Measurements from ENCODE around the gene CRX. TPM values are rescaled to one million over a fixed set of nuclear protein-coding genes. Genes with fewer than 3 reads are reported as not detected.
A peak's percentile ranks its signal among the peaks of the same experiment; 100 is the strongest.
"Not testable (repeated sequence)": the region's sequence is repeated elsewhere in the genome, so short reads cannot be mapped to it uniquely, and the experiment has no call there.

The CRX gene
- total and polyA plus RNA-seq, 2 donors = under 0.01 to 0.05 TPM

DNA sequence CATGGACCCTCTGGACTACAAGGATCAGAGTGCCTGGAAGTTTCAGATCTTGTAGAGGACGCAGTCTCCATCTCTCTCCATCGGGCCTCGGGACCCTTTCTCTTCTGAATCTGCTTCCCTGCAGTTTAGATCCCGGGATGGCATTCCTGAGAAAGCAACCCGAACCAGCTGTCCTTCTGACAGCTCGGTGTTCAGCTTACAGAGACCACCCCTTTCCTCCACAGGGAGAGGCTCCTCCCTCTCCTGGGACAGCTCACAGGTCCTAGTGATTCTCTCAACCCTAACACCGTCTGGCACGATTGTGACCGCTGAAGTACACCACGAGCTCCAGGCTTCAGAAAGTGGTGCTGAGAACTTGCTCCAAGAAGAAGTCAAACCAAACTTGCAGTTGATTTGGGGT is 18.2 kb downstream of the CRX start:
- Histone ChIP-seq H3K4me3 (ENCODE audit: low read length in 2 of 2) (no peak overlapping the region), H3K9me3 (ENCODE audit: control insufficient read depth in 2 of 2, insufficient read depth in 1 of 2, low read length in 1 of 2) (no peaks in the 10 kb centered on the region), H3K4me1 (ENCODE audit: control insufficient read depth in 2 of 2, insufficient read depth in 2 of 2, low read length in 2 of 2) (no peaks in the 10 kb centered on the region), H3K27ac (ENCODE audit: low read depth in 1 of 2, low read length in 1 of 2) (no peak overlapping the region), H3K27me3 (ENCODE audit: control insufficient read depth in 2 of 2, insufficient read depth in 1 of 2, low read length in 1 of 2) (no peaks in the 10 kb centered on the region), H3K36me3 (ENCODE audit: control insufficient read depth in 2 of 2, insufficient read depth in 2 of 2, low read length in 1 of 2) (no peaks in the 10 kb centered on the region)
- 50% methylated on average over 10 of the region's 10 CpGs for WGBS
- DNase-seq (ENCODE audit: low read depth in 6 of 9, low spot score in 9 of 9) = no peak

DNA sequence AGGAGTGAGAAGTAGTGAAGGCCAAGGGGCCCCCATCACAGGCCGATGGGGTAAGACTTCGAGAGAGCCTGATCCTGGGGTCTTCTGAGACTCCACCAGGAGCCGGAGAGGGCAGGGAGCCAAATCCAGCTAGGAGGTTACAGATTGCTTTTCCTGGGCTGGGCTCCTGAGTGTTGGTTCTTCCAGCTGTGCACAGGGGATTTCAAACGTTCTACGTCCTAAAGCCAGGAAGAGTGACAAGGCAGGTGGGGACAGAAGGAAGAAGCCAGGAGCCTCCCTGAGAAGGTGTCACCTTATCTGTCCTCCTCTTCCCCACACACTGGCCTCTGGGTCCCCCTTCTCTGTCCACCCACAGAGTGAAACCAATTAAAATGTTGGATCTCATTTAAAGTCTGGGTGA is 21.2 kb downstream of the CRX start:
- H3K27me3 ChIP-seq (ENCODE audit: control insufficient read depth in 2 of 2, insufficient read depth in 1 of 2, low read length in 1 of 2) = no peaks in the 10 kb centered on the region
- 78% methylated on average over 5 of the region's 5 CpGs for WGBS

GRCh38 chr19:47848425-47848822 is 26.7 kb downstream of the CRX start:
- WGBS = 70% methylated on average over 10 of the region's 10 CpGs

More for the DNA sequence above, 21.2 kb downstream of the CRX start:
- Histone ChIP-seq H3K4me1 (ENCODE audit: control insufficient read depth in 2 of 2, insufficient read depth in 2 of 2, low read length in 2 of 2) (no peaks in the 10 kb centered on the region), H3K4me3 (ENCODE audit: low read length in 2 of 2) (no peak overlapping the region), H3K36me3 (ENCODE audit: control insufficient read depth in 2 of 2, insufficient read depth in 2 of 2, low read length in 1 of 2) (no peaks in the 10 kb centered on the region), H3K9me3 (ENCODE audit: control insufficient read depth in 2 of 2, insufficient read depth in 1 of 2, low read length in 1 of 2) (no peaks in the 10 kb centered on the region), H3K27ac (ENCODE audit: low read depth in 1 of 2, low read length in 1 of 2) (no peak overlapping the region)
- no peak for DNase-seq (ENCODE audit: low read depth in 6 of 9, low spot score in 9 of 9)

DNA sequence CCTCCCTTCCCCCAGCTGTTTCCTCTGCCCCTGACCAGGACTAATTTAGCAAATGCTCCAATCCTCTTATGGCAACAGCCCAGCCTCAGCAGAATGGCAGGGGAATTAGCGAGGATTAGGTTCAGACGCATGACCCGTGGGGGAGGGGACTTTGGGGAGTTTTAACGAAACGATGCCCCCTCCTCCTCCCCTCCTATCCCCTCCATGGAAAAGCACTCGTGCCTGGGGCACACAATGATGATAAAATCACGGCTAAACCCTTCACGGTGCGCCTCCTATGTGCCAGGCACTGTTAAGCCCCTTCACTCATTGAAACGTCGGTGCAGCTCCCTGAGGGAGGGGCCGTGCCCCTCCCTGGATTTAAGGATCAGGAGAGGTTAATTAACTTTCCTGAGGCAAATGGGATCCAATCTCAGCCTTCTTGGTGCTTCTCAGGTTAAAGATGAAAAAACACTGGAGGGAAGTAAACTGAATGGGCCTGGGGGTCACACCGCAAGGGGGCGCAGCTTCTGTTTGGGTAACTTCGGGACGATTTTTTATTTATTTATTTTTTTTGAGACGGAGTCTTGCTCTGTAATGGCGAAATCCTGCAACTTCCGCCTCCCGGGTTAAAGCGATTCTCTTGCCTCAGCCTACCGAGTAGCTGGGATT is 27.2 kb downstream of the CRX start:
- Histone ChIP-seq H3K27me3 (ENCODE audit: control insufficient read depth in 2 of 2, insufficient read depth in 1 of 2, low read length in 1 of 2) (peaks cover 6 to 33% of the 10 kb centered on the region in 2 donors), H3K36me3 (ENCODE audit: control insufficient read depth in 2 of 2, insufficient read depth in 2 of 2, low read length in 1 of 2) (no peaks in the 10 kb centered on the region), H3K9me3 (ENCODE audit: control insufficient read depth in 2 of 2, insufficient read depth in 1 of 2, low read length in 1 of 2) (no peaks in the 10 kb centered on the region), H3K4me1 (ENCODE audit: control insufficient read depth in 2 of 2, insufficient read depth in 2 of 2, low read length in 2 of 2) (no peaks in the 10 kb centered on the region), H3K4me3 (ENCODE audit: low read length in 2 of 2) (no peak overlapping the region), H3K27ac (ENCODE audit: low read depth in 1 of 2, low read length in 1 of 2) (no peak overlapping the region)
- DNase-seq (ENCODE audit: low read depth in 6 of 9, low spot score in 9 of 9) = peak in 1 of 9 donors; percentile 6
- WGBS = 10% methylated on average over 22 of the region's 22 CpGs

More at GRCh38 chr19:47848425-47848822, 26.7 kb downstream of the CRX start:
- Histone ChIP-seq H3K4me1 (ENCODE audit: control insufficient read depth in 2 of 2, insufficient read depth in 2 of 2, low read length in 2 of 2) (no peaks in the 10 kb centered on the region), H3K27me3 (ENCODE audit: control insufficient read depth in 2 of 2, insufficient read depth in 1 of 2, low read length in 1 of 2) (peaks cover 6 to 33% of the 10 kb centered on the region in 2 donors), H3K9me3 (ENCODE audit: control insufficient read depth in 2 of 2, insufficient read depth in 1 of 2, low read length in 1 of 2) (no peaks in the 10 kb centered on the region), H3K4me3 (ENCODE audit: low read length in 2 of 2) (no peak overlapping the region), H3K36me3 (ENCODE audit: control insufficient read depth in 2 of 2, insufficient read depth in 2 of 2, low read length in 1 of 2) (no peaks in the 10 kb centered on the region), H3K27ac (ENCODE audit: low read depth in 1 of 2, low read length in 1 of 2) (no peak overlapping the region)
- DNase-seq (ENCODE audit: low read depth in 6 of 9, low spot score in 9 of 9) = no peak

- no peak for DNase-seq (ENCODE audit: low read depth in 6 of 9, low spot score in 9 of 9)
- peaks cover 6 to 33% of the 10 kb centered on the region in 2 donors for H3K27me3 ChIP-seq (ENCODE audit: control insufficient read depth in 2 of 2, insufficient read depth in 1 of 2, low read length in 1 of 2)
These were observed 31.3 kb downstream of the CRX start for GRCh38 chr19:47853003-47853402.

DNA sequence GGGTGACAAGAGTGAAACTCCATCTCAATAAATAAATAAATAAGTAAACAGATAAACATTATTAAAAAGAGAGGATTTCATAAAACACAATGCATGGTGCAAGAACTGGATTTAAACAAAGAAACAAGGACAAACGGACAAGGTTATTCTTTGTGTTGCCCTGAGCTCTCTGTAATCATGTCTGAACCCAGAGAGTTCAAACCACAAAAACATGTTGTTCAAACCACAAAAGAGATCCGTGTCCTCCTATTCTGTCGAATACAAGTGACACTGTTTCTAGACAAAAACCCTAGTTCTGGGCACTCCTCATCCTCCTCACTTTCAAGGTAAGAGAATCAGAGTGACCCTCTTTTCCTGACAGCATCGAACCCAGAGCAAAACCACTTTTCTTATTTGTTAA is 32.7 kb downstream of the CRX start:
- Histone ChIP-seq H3K4me3 (ENCODE audit: low read length in 2 of 2) (no peak overlapping the region), H3K36me3 (ENCODE audit: control insufficient read depth in 2 of 2, insufficient read depth in 2 of 2, low read length in 1 of 2) (no peaks in the 10 kb centered on the region), H3K9me3 (ENCODE audit: control insufficient read depth in 2 of 2, insufficient read depth in 1 of 2, low read length in 1 of 2) (no peaks in the 10 kb centered on the region), H3K27ac (ENCODE audit: low read depth in 1 of 2, low read length in 1 of 2) (no peak overlapping the region), H3K4me1 (ENCODE audit: control insufficient read depth in 2 of 2, insufficient read depth in 2 of 2, low read length in 2 of 2) (no peaks in the 10 kb centered on the region), H3K27me3 (ENCODE audit: control insufficient read depth in 2 of 2, insufficient read depth in 1 of 2, low read length in 1 of 2) (peaks cover 2 to 20% of the 10 kb centered on the region in 2 donors)
- no peak for DNase-seq (ENCODE audit: low read depth in 6 of 9, low spot score in 9 of 9)
- 29% methylated on average over 4 of the region's 4 CpGs for WGBS

More at GRCh38 chr19:47853003-47853402, 31.3 kb downstream of the CRX start:
- Histone ChIP-seq H3K4me3 (ENCODE audit: low read length in 2 of 2) (no peak overlapping the region), H3K36me3 (ENCODE audit: control insufficient read depth in 2 of 2, insufficient read depth in 2 of 2, low read length in 1 of 2) (no peaks in the 10 kb centered on the region), H3K27ac (ENCODE audit: low read depth in 1 of 2, low read length in 1 of 2) (no peak overlapping the region), H3K9me3 (ENCODE audit: control insufficient read depth in 2 of 2, insufficient read depth in 1 of 2, low read length in 1 of 2) (no peaks in the 10 kb centered on the region), H3K4me1 (ENCODE audit: control insufficient read depth in 2 of 2, insufficient read depth in 2 of 2, low read length in 2 of 2) (no peaks in the 10 kb centered on the region)
- WGBS = 78% methylated on average over 5 of the region's 5 CpGs

- H3K27me3 ChIP-seq (ENCODE audit: control insufficient read depth in 2 of 2, insufficient read depth in 1 of 2, low read length in 1 of 2); H3K4me3 ChIP-seq (ENCODE audit: low read length in 2 of 2); H3K4me1 ChIP-seq (ENCODE audit: control insufficient read depth in 2 of 2, insufficient read depth in 2 of 2, low read length in 2 of 2); H3K9me3 ChIP-seq (ENCODE audit: control insufficient read depth in 2 of 2, insufficient read depth in 1 of 2, low read length in 1 of 2); DNase-seq (ENCODE audit: low read depth in 6 of 9, low spot score in 9 of 9); H3K27ac ChIP-seq (ENCODE audit: low read depth in 1 of 2, low read length in 1 of 2); H3K36me3 ChIP-seq (ENCODE audit: control insufficient read depth in 2 of 2, insufficient read depth in 2 of 2, low read length in 1 of 2): not testable (repeated sequence)
- whole genome bisulfite sequencing = 95% methylated on average over 9 of the region's 9 CpGs
These were observed 36.5 kb downstream of the CRX start for GRCh38 chr19:47858231-47858630.

DNA sequence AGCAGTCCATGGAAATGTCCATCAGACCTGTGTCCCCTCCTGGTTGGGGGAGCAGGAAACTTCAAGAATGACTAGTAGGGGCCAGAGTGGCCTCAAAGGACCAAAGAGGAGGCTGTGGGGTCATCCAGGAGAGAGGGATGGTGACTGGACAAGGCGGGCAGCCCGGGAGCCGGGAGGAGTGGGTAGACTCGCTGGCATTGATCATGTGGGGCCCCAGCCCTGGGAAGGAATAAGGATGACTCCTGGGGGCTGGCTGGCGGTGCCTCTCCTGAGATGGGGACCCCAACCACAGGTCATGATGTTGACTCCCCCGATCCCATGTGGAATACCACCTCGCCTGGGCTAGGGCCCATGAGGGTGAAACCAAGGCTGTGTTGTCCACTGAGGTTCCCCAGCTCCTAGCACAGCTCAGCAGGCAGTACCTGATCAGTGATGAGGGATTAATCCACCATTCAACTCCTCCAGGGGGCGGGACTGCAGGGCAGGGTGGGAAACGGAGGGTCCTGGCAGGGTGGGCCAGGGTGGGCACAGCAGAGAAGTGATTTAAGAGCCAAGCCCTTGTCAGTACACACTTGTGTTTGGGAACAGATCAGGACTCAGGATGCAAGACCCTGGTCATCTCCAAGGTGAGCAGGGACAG is 37.0 kb downstream of the CRX start, which contains the start of gene TPRX2:
TSS of gene TPRX2 (plus strand) at position 590 of the 640 bp plus-strand sequence. CDS start at position 602, 12 bp downstream.
- 84% methylated on average over 9 of the region's 9 CpGs for WGBS
- not testable (repeated sequence) for DNase-seq (ENCODE audit: low read depth in 6 of 9, low spot score in 9 of 9)

GRCh38 chr19:47859838-47860237 is 38.1 kb downstream of the CRX start:
- H3K9me3 ChIP-seq (ENCODE audit: control insufficient read depth in 2 of 2, insufficient read depth in 1 of 2, low read length in 1 of 2); H3K4me3 ChIP-seq (ENCODE audit: low read length in 2 of 2); DNase-seq (ENCODE audit: low read depth in 6 of 9, low spot score in 9 of 9); H3K36me3 ChIP-seq (ENCODE audit: control insufficient read depth in 2 of 2, insufficient read depth in 2 of 2, low read length in 1 of 2); H3K27ac ChIP-seq (ENCODE audit: low read depth in 1 of 2, low read length in 1 of 2); H3K4me1 ChIP-seq (ENCODE audit: control insufficient read depth in 2 of 2, insufficient read depth in 2 of 2, low read length in 2 of 2): not testable (repeated sequence)
- 90% methylated on average over 5 of the region's 17 CpGs for WGBS
- H3K27me3 ChIP-seq (ENCODE audit: control insufficient read depth in 2 of 2, insufficient read depth in 1 of 2, low read length in 1 of 2) = peaks cover 0 to 12% of the 10 kb centered on the region in 2 donors

More for the DNA sequence above, 37.0 kb downstream of the CRX start, which contains the start of gene TPRX2:
- not testable (repeated sequence) for H3K36me3 ChIP-seq (ENCODE audit: control insufficient read depth in 2 of 2, insufficient read depth in 2 of 2, low read length in 1 of 2); H3K27ac ChIP-seq (ENCODE audit: low read depth in 1 of 2, low read length in 1 of 2); H3K9me3 ChIP-seq (ENCODE audit: control insufficient read depth in 2 of 2, insufficient read depth in 1 of 2, low read length in 1 of 2); H3K4me3 ChIP-seq (ENCODE audit: low read length in 2 of 2); H3K4me1 ChIP-seq (ENCODE audit: control insufficient read depth in 2 of 2, insufficient read depth in 2 of 2, low read length in 2 of 2)
- H3K27me3 ChIP-seq (ENCODE audit: control insufficient read depth in 2 of 2, insufficient read depth in 1 of 2, low read length in 1 of 2) = peaks cover 0 to 12% of the 10 kb centered on the region in 2 donors

Measured in thymus (tissue), 11 donors.